B cell (primary cell): ENCODE data around the gene PCSK6. TPM values are rescaled to one million over a fixed set of nuclear protein-coding genes. Genes with fewer than 3 reads are reported as not detected.

Source experiments
- ATAC-seq: fragments of 200-7000 bp; cut with Tn5 transposase; one replicate; pipeline ENCODE4 v1.10.0; 2021; ENCODE audit warnings: low read depth, mild to moderate bottlenecking, moderate number of reproducible peaks, moderate library complexity
- CTCF ChIA-PET: fragments of 350-600 bp; sonication (Branson Sonifier 250); formaldehyde crosslinking; loops from one replicate; lab custom pipeline; 2021; ENCODE audit warnings: antibody characterized with exemption, inconsistent platforms; lab: Charles Lee
- POLR2A ChIA-PET: fragments of 350-600 bp; sonication (Branson Sonifier 250); formaldehyde crosslinking; loops from one replicate; lab custom pipeline; 2021; ENCODE audit warnings: antibody characterized with exemption; lab: Charles Lee
- DNase-seq: peaks from one replicate; pipeline ENCODE4 v3.0.0; 2013
- H2AFZ ChIP-seq: 2 replicates; pipeline ENCODE4 v1.6.1; 2012; ENCODE audit warnings: mild to moderate bottlenecking, low read depth, low read length; ENCODE audit not compliant: insufficient read depth, poor library complexity, severe bottlenecking
- H3K27ac ChIP-seq, 2 donors: 1 replicate in 1 of 2; 2 replicates in 1 of 2; pipeline ENCODE4 v1.5.1; 2012 to 2013; ENCODE audit warnings: low read length in 2 of 2, mild to moderate bottlenecking in 2 of 2, moderate library complexity in 1 of 2
- H3K27me3 ChIP-seq, 4 experiments: fragments of 200-600 bp in 1 of 4; sonication (generic) in 1 of 4; replicated peaks in 1 of 4; 1 replicate in 2 of 4; 2 replicates in 2 of 4; pipeline versions ENCODE4 v1.6.1 to v1.7.0; 2013 to 2016; ENCODE audit warnings: low read length in 3 of 4, mild to moderate bottlenecking in 2 of 4, mixed read lengths in 1 of 4, moderate library complexity in 1 of 4; ENCODE audit not compliant: insufficient read depth in 4 of 4, control insufficient read depth in 3 of 4; ENCODE audit errors: control extremely low read depth in 1 of 4
- H3K36me3 ChIP-seq, 2 experiments: replicated peaks in 1 of 2; 1 replicate in 1 of 2; 2 replicates in 1 of 2; pipeline versions ENCODE4 v1.6.1 to v1.7.1; 2013; ENCODE audit warnings: low read length in 1 of 2; ENCODE audit not compliant: insufficient read depth in 2 of 2, control insufficient read depth in 1 of 2; ENCODE audit errors: control extremely low read depth in 1 of 2, extremely low read depth in 1 of 2
- H3K4me1 ChIP-seq, 2 donors: fragments of 200-600 bp in 1 of 2; sonication (generic) in 1 of 2; 1 replicate in 1 of 2; 2 replicates in 1 of 2; pipeline versions ENCODE4 v1.5.1 to v1.6.1; 2013 to 2017; ENCODE audit warnings: low read length in 2 of 2; ENCODE audit not compliant: control insufficient read depth in 2 of 2, insufficient read depth in 2 of 2
- H3K4me2 ChIP-seq: replicated peaks from 2 replicates; pipeline ENCODE3; 2012; ENCODE audit warnings: mild to moderate bottlenecking, low read depth, low read length; ENCODE audit not compliant: poor library complexity, severe bottlenecking
- H3K4me3 ChIP-seq, 5 experiments: fragments of 200-600 bp in 1 of 5; sonication (generic) in 1 of 5; 1 replicate in 3 of 5; 2 replicates in 2 of 5; pipeline versions ENCODE4 v1.5.1 to v1.7.0; 2011 to 2016; ENCODE audit warnings: low read length in 4 of 5, mild to moderate bottlenecking in 4 of 5, low read depth in 2 of 5, control low read depth in 1 of 5, moderate library complexity in 1 of 5; ENCODE audit not compliant: insufficient read depth in 1 of 5; ENCODE audit errors: control extremely low read depth in 1 of 5, extremely low read depth in 1 of 5
- H3K79me2 ChIP-seq: fragments of 200-600 bp; sonication (generic); one replicate; pipeline ENCODE4 v1.6.0; 2016; ENCODE audit warnings: low read length; ENCODE audit not compliant: control insufficient read depth, insufficient read depth
- H3K9ac ChIP-seq: fragments of 200-600 bp; sonication (generic); 2 replicates; pipeline ENCODE4 v1.6.1; 2017; ENCODE audit warnings: mild to moderate bottlenecking, low read length, moderate library complexity
- H3K9me3 ChIP-seq, 3 donors: one replicate each; pipeline versions ENCODE4 v1.6.1 to v1.7.1; 2013; ENCODE audit warnings: low read length in 2 of 3; ENCODE audit not compliant: control insufficient read depth in 2 of 3, insufficient read depth in 1 of 3; ENCODE audit errors: control extremely low read depth in 1 of 3
- H4K20me1 ChIP-seq: 2 replicates; pipeline ENCODE4 v1.6.0; 2012; ENCODE audit warnings: mild to moderate bottlenecking, low read length; ENCODE audit not compliant: insufficient read depth, control insufficient read depth, poor library complexity, severe bottlenecking
- H3K27ac Mint-ChIP-seq: one replicate; pipeline ENCODE4 v1.8.0; 2021; ENCODE audit warnings: mixed read lengths
- H3K27me3 Mint-ChIP-seq: one replicate; pipeline ENCODE4 v1.8.0; 2021; ENCODE audit warnings: mixed read lengths
- H3K4me1 Mint-ChIP-seq: one replicate; pipeline ENCODE4 v1.8.0; 2021; ENCODE audit warnings: mixed read lengths
- H3K4me3 Mint-ChIP-seq: one replicate; pipeline ENCODE4 v1.8.0; 2021; ENCODE audit warnings: mixed read lengths
- H3K9me3 Mint-ChIP-seq: one replicate; pipeline ENCODE4 v1.8.0; 2022; ENCODE audit warnings: mixed read lengths; ENCODE audit not compliant: insufficient read depth
- CTCF ChIP-seq: fragments of 200-600 bp; IDR thresholded peaks from one replicate; pipeline ENCODE4 v1.8.0; 2022; ENCODE audit warnings: antibody characterized with exemption, mild to moderate bottlenecking
- EZH2 ChIP-seq: IDR thresholded peaks from 2 replicates; pipeline ENCODE4 v1.6.1; 2012; ENCODE audit warnings: borderline replicate concordance, low read depth, mild to moderate bottlenecking, moderate library complexity, low read length; ENCODE audit not compliant: insufficient read depth, poor library complexity, severe bottlenecking
- WGBS: methylation state at CpG from one replicate; pipeline ENCODE4 v1.1.5; 2013; ENCODE audit warnings: missing lambda C conversion rate; ENCODE audit not compliant: insufficient coverage; 5-methylcytosine and 5-hydroxymethylcytosine counted together
- intact Hi-C: fragments of 100-400 bp; cut with micrococcal nuclease; formaldehyde crosslinking; loops from one replicate; pipeline ENCODE4 v1.10.0; 2022
- polyA plus RNA-seq: library from polyadenylated mRNA; depleted of rRNA; stranded (reverse); fragments of >200 nt; gene quantifications from 2 replicates; pipeline ENCODE4 v1.2.3, GENCODE V29; 2012
- total RNA-seq, 2 donors: library from RNA; stranded (reverse); fragments of 120-200 nt in 1 of 2; gene quantifications; 1 replicate in 1 of 2; 2 replicates in 1 of 2; pipeline versions ENCODE4 v1.2.3 to v1.2.4, GENCODE V29; 2013 to 2022

Gene PCSK6
- total and polyA plus RNA-seq, 2 donors (not counting 1 experiment from before 2014, with no cell fraction given): 0.66 to 1.6 TPM

GRCh38 chr15:101277038-101277822, 212.3 kb downstream of the PCSK6 start, which contains the start of gene SELENOS:
SELENOS (minus strand) TSS chr15:101277485; CDS start chr15:101277417, 68 bp downstream.
- intact Hi-C loops: loop anchor here (1.0 kb wide), 3 partner anchors 17 to 189 kb away; partner anchors contain the start of gene CHSY1
- Histone ChIP-seq H4K20me1 (no peaks in the 10 kb centered on the region), H3K9me3 (no peaks in the 10 kb centered on the region), H3K4me2 (peak within 1 kb of the TSS; percentile 76), H3K27me3 (no peaks in the 10 kb centered on the region), H3K27ac (peak within 1 kb of the TSS; percentile 39 to 85), H2AFZ (peak within 1 kb of the TSS; percentile 89), H3K79me2 (peaks cover 19% of the 10 kb centered on the region), H3K9ac (peak within 1 kb of the TSS; percentile 81), H3K36me3 (peaks cover 7 to 48% of the 10 kb centered on the region in 2 experiments), H3K4me3 (peak within 1 kb of the TSS; percentile 68 to 96 (median 84)), H3K4me1 (peaks cover 10 to 20% of the 10 kb centered on the region in 2 donors)
- Mint-ChIP-seq H3K9me3 (no peaks in the 10 kb centered on the region), H3K27me3 (no peaks in the 10 kb centered on the region), H3K4me3 (peak within 1 kb of the TSS; percentile 96), H3K27ac (peak within 1 kb of the TSS; percentile 84), H3K4me1 (peaks cover 12% of the 10 kb centered on the region)
- ATAC-seq: peak; percentile 97
- POLR2A ChIA-PET: no interaction called here
- under 1% methylated on average over 87 of the region's 91 CpGs for WGBS
- TF ChIP-seq EZH2: no peak
- TF ChIP-seq CTCF: no peak
- peak; percentile 91 for DNase-seq
- CTCF ChIA-PET: interaction anchor here (1.2 to 4.3 kb wide), 5 partner anchors 9 to 269 kb away, joined by 4 to 19 read pairs (median 7); partner anchors contain the start of gene SNRPA1
